CD14-positive monocyte (primary cell): Measurements from ENCODE around the gene ZSWIM1. TPM values are rescaled to one million over a fixed set of nuclear protein-coding genes. Genes with fewer than 3 reads are reported as not detected.

Experiments used
- DNase-seq, 3 donors: peaks; one replicate each; pipeline ENCODE4 v3.0.0-alpha.2; 2011 to 2022
- H2AFZ ChIP-seq: 2 replicates; pipeline ENCODE4 v1.6.0; 2012; ENCODE audit warnings: mild to moderate bottlenecking, low read depth, low read length, inconsistent platforms; ENCODE audit not compliant: insufficient read depth, poor library complexity, severe bottlenecking
- H3K27ac ChIP-seq, 2 donors: 1 replicate in 1 of 2; 2 replicates in 1 of 2; pipeline ENCODE4 v1.5.1; 2012 to 2013; ENCODE audit warnings: low read length in 2 of 2, control low read depth in 1 of 2, inconsistent platforms in 1 of 2, low read depth in 1 of 2, mild to moderate bottlenecking in 1 of 2
- H3K27me3 ChIP-seq, 2 donors: one replicate each; pipeline versions ENCODE4 v1.6.0 to v1.6.1; 2011 to 2013; ENCODE audit warnings: low read length in 2 of 2; ENCODE audit not compliant: control insufficient read depth in 2 of 2, insufficient read depth in 2 of 2
- H3K36me3 ChIP-seq, 2 donors: replicated peaks in 1 of 2; 1 replicate in 1 of 2; 2 replicates in 1 of 2; pipeline versions ENCODE4 v1.5.1 to v1.6.1; 2012 to 2013; ENCODE audit warnings: low read length in 2 of 2, control low read depth in 1 of 2, inconsistent platforms in 1 of 2, mild to moderate bottlenecking in 1 of 2; ENCODE audit not compliant: insufficient read depth in 2 of 2, control insufficient read depth in 1 of 2
- H3K4me1 ChIP-seq, 2 donors: 1 replicate in 1 of 2; 2 replicates in 1 of 2; pipeline versions ENCODE4 v1.5.1 to v1.6.1; 2012 to 2013; ENCODE audit warnings: low read length in 2 of 2, control low read depth in 1 of 2, inconsistent platforms in 1 of 2, mild to moderate bottlenecking in 1 of 2, moderate library complexity in 1 of 2; ENCODE audit not compliant: insufficient read depth in 2 of 2, control insufficient read depth in 1 of 2
- H3K4me2 ChIP-seq: replicated peaks from 2 replicates; pipeline ENCODE3; 2012; ENCODE audit warnings: low read length, moderate library complexity, mild to moderate bottlenecking; ENCODE audit not compliant: poor library complexity, severe bottlenecking; ENCODE audit errors: extremely low read depth
- H3K4me3 ChIP-seq, 3 experiments: fragments of 200-600 bp in 1 of 3; sonication (generic) in 1 of 3; replicated peaks in 1 of 3; 1 replicate in 2 of 3; 2 replicates in 1 of 3; pipeline ENCODE4 v1.5.1; 2011 to 2013; ENCODE audit warnings: low read length in 3 of 3, mild to moderate bottlenecking in 3 of 3, control low read depth in 2 of 3, low read depth in 2 of 3, inconsistent platforms in 1 of 3, moderate library complexity in 1 of 3
- H3K79me2 ChIP-seq: 2 replicates; pipeline ENCODE4 v1.6.0; 2012; ENCODE audit warnings: mild to moderate bottlenecking, control low read depth, inconsistent platforms, low read length, moderate library complexity; ENCODE audit not compliant: insufficient read depth
- H3K9ac ChIP-seq: 2 replicates; pipeline ENCODE4 v1.6.0; 2017; ENCODE audit warnings: low read length, mild to moderate bottlenecking; ENCODE audit not compliant: insufficient read depth, poor library complexity, severe bottlenecking
- H3K9me3 ChIP-seq, 2 donors: replicated peaks in 1 of 2; 1 replicate in 1 of 2; 2 replicates in 1 of 2; pipeline versions ENCODE4 v1.5.1 to v1.6.1; 2012 to 2013; ENCODE audit warnings: low read length in 2 of 2, control low read depth in 1 of 2; ENCODE audit not compliant: control insufficient read depth in 1 of 2, insufficient read depth in 1 of 2
- H4K20me1 ChIP-seq: 2 replicates; pipeline ENCODE4 v1.6.0; 2012; ENCODE audit warnings: mild to moderate bottlenecking, low read length, control low read depth, moderate library complexity; ENCODE audit not compliant: insufficient read depth
- H3K27ac Mint-ChIP-seq, 7 donors: one replicate each; pipeline ENCODE4 v1.8.0; 2020; ENCODE audit warnings: mild to moderate bottlenecking in 7 of 7, mixed read lengths in 7 of 7, moderate library complexity in 6 of 7, inconsistent platforms in 2 of 7
- H3K27me3 Mint-ChIP-seq, 3 donors: one replicate each; pipeline ENCODE4 v1.8.0; 2021 to 2022; ENCODE audit warnings: low read depth in 3 of 3, mild to moderate bottlenecking in 3 of 3, mixed read lengths in 3 of 3, moderate library complexity in 3 of 3, inconsistent platforms in 1 of 3
- H3K36me3 Mint-ChIP-seq, 2 donors: one replicate each; pipeline ENCODE4 v1.8.0; 2020; ENCODE audit warnings: mixed read lengths in 2 of 2, inconsistent platforms in 1 of 2, mild to moderate bottlenecking in 1 of 2
- H3K4me1 Mint-ChIP-seq: one replicate; pipeline ENCODE4 v1.8.0; 2020; ENCODE audit warnings: mild to moderate bottlenecking, mixed read lengths
- H3K4me3 Mint-ChIP-seq, 2 donors: one replicate each; pipeline ENCODE4 v1.8.0; 2020; ENCODE audit warnings: mild to moderate bottlenecking in 2 of 2, mixed read lengths in 2 of 2, moderate library complexity in 1 of 2
- H3K9me3 Mint-ChIP-seq, 7 donors: one replicate each; pipeline ENCODE4 v1.8.0; 2020 to 2022; ENCODE audit warnings: mixed read lengths in 7 of 7, mild to moderate bottlenecking in 6 of 7, moderate library complexity in 6 of 7, inconsistent platforms in 2 of 7
- WGBS: methylation state at CpG from one replicate; pipeline ENCODE4 v1.1.5; 2013; ENCODE audit warnings: missing lambda C conversion rate; ENCODE audit not compliant: insufficient coverage; 5-methylcytosine and 5-hydroxymethylcytosine counted together
- intact Hi-C, 2 donors: fragments of 100-400 bp; cut with micrococcal nuclease; formaldehyde crosslinking; loops; one replicate each; pipeline versions ENCODE4 v1.15.0 to v1.15.1; 2023
- polyA plus RNA-seq, 3 donors: library from polyadenylated mRNA; depleted of rRNA in 1 of 3; unstranded in 2 of 3; stranded (reverse) in 1 of 3; fragments of 300-500 nt in 2 of 3; fragments of >200 nt in 1 of 3; fragmentation: Illumina TruSeq in 2 of 3; gene quantifications; 1 replicate in 2 of 3; 2 replicates in 1 of 3; pipeline ENCODE4 v1.2.3, GENCODE V29; 2012 to 2021
- TF ChIP-seq, protein P1 (sequence below): fragments of 200-600 bp; IDR thresholded peaks from one replicate; pipeline ENCODE4 v1.8.0; 2022; ENCODE audit warnings: antibody characterized with exemption, mild to moderate bottlenecking

The ZSWIM1 gene
- polyA plus RNA-seq, 3 donors: 2.5 to 2.6 (median 2.5) TPM

DNA sequence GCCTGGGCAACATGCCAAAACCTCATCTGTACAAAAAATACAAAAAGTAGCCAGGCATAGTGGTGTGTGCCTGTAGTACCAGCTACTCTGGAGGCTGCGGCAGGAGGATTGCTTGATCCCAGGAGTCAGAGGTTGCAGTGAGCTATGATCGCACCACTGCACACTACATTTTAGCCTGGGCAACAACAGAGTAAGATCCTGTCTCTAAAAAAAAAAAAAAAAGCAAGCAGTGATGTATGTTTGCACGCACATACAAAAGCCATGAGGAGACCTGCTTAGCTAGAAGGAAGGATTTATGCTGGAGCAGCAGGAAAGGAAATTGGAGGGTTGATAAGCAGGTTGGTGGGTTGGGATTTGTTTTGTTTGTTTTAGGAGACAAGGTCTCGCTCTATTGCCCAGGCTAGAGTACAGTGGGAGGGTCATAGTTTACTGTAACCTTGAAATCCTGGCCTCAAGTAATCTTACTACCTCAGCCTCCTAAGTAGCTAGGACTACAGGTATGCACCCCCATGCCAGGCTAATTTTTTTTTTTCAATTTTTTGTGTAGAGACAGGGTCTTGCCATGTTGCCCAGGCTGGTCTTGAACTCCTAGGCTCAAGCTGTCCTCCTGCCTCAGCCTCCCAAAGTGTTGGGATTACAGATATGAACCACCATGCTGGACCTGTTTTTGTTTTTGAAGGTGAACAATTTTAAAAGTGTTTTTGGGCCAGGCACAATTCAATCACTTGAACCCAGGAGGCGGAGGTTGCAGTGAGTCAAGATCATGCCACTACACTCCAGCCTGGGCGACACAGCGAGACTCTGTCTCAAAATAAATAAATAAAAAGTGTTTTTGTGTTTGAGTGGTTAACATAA lies 19.6 kb upstream of the ZSWIM1 start:
- 100% methylated on average over 1 of the region's 7 CpGs for WGBS
- TF ChIP-seq, protein P1, sequence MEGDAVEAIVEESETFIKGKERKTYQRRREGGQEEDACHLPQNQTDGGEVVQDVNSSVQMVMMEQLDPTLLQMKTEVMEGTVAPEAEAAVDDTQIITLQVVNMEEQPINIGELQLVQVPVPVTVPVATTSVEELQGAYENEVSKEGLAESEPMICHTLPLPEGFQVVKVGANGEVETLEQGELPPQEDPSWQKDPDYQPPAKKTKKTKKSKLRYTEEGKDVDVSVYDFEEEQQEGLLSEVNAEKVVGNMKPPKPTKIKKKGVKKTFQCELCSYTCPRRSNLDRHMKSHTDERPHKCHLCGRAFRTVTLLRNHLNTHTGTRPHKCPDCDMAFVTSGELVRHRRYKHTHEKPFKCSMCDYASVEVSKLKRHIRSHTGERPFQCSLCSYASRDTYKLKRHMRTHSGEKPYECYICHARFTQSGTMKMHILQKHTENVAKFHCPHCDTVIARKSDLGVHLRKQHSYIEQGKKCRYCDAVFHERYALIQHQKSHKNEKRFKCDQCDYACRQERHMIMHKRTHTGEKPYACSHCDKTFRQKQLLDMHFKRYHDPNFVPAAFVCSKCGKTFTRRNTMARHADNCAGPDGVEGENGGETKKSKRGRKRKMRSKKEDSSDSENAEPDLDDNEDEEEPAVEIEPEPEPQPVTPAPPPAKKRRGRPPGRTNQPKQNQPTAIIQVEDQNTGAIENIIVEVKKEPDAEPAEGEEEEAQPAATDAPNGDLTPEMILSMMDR: no peak

DNA sequence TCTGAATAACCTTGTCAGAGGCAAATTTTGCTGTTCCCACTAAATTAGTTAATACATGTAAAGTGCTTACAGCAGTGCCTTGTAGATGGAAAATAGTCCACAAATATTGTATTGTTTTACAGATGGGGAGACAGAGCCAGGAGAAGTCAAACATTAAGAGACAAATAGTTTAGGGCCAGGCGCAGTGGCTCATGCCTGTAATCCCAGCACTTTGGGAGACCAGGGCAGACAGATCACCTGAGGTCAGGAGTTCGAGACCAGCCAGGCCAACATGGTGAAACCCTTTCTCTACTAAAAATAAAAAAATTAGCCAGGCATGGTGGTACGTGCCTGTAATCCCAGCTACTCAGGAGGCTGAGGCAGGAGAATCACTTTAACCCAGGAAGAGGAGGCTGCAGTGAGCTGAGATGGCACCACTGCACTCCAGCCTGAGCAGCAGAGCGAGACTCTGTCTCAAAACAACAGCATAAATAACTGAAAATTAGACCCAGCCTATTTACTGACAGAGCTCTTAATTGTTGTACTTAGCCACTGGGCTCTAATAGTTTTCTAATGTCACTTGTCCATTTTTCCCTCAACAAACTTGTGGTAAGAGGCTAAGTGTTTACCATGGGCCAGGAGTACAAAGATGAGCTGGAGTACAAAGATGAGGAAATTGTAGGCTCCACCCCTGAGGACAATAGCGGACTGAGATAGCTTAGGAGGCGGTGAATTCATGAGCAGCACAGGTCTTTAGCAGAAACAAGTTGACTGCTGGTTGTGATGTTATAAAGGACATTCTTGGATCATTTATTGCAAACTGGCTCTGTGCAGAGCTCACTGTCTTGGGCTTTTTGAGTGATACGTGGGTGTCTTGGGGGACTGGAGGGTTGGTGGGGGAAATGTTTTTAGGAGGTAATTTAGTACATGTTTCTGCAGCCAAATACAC lies 17.2 kb upstream of the ZSWIM1 start:
- peaks cover 14% of the 10 kb centered on the region for H3K79me2 ChIP-seq
- H4K20me1 ChIP-seq: no peaks in the 10 kb centered on the region
- no peaks in the 10 kb centered on the region for H3K9me3 Mint-ChIP-seq
- peaks cover 2 to 11% of the 10 kb centered on the region in 2 donors for H3K36me3 Mint-ChIP-seq
- no peak overlapping the region for H2AFZ ChIP-seq
- H3K4me1 ChIP-seq: no peaks in the 10 kb centered on the region
- no peak overlapping the region for H3K27ac ChIP-seq
- no peaks in the 10 kb centered on the region for H3K27me3 ChIP-seq
- no peak overlapping the region for H3K4me2 ChIP-seq
- intact Hi-C loops: no loop called here
- no peak overlapping the region for H3K4me3 ChIP-seq
- H3K4me3 Mint-ChIP-seq: no peak overlapping the region
- peaks cover 7% of the 10 kb centered on the region for H3K4me1 Mint-ChIP-seq
- WGBS: 92% methylated on average over 3 of the region's 7 CpGs
- H3K27me3 Mint-ChIP-seq: peaks cover 0 to 4% (median 0%) of the 10 kb centered on the region in 3 donors
- H3K9me3 ChIP-seq: no peaks in the 10 kb centered on the region
- H3K9ac ChIP-seq: no peak overlapping the region
- TF ChIP-seq, protein P1: no peak
- no peaks in the 10 kb centered on the region for H3K36me3 ChIP-seq
- DNase-seq: no peak
- peak overlapping the region in 1 of 7 donors; percentile 16 for H3K27ac Mint-ChIP-seq

More for the DNA sequence above, 19.6 kb upstream of the ZSWIM1 start:
- Histone ChIP-seq H3K4me2 (no peak overlapping the region), H3K27ac (no peak overlapping the region), H2AFZ (no peak overlapping the region), H3K79me2 (peaks cover 31% of the 10 kb centered on the region), H3K4me1 (peaks cover 11 to 18% of the 10 kb centered on the region in 2 donors), H3K9ac (no peak overlapping the region), H3K9me3 (no peaks in the 10 kb centered on the region), H3K4me3 (no peak overlapping the region), H3K27me3 (no peaks in the 10 kb centered on the region), H3K36me3 (no peaks in the 10 kb centered on the region), H4K20me1 (no peaks in the 10 kb centered on the region)
- Mint-ChIP-seq H3K4me3 (no peak overlapping the region), H3K9me3 (no peaks in the 10 kb centered on the region), H3K36me3 (peaks cover 2 to 9% of the 10 kb centered on the region in 2 donors), H3K27ac (no peak overlapping the region), H3K27me3 (peaks cover 0 to 2% (median 0%) of the 10 kb centered on the region in 3 donors), H3K4me1 (peaks cover 22% of the 10 kb centered on the region)
- DNase-seq: no peak
- intact Hi-C loops: no loop called here
